NCI-H446 treated with DMSO at 0.1 percent for 48 hours (cell line): Measurements from ENCODE around the gene PLAAT2.
"Not testable (repeated sequence)": the region's sequence is repeated elsewhere in the genome, so short reads cannot be mapped to it uniquely, and the experiment has no call there.

ENCODE experiments used
- DNase-seq: peaks from one replicate; lab custom pipeline; 2025; lab: John Stamatoyannopoulos, UW

PLAAT2 gene

DNA sequence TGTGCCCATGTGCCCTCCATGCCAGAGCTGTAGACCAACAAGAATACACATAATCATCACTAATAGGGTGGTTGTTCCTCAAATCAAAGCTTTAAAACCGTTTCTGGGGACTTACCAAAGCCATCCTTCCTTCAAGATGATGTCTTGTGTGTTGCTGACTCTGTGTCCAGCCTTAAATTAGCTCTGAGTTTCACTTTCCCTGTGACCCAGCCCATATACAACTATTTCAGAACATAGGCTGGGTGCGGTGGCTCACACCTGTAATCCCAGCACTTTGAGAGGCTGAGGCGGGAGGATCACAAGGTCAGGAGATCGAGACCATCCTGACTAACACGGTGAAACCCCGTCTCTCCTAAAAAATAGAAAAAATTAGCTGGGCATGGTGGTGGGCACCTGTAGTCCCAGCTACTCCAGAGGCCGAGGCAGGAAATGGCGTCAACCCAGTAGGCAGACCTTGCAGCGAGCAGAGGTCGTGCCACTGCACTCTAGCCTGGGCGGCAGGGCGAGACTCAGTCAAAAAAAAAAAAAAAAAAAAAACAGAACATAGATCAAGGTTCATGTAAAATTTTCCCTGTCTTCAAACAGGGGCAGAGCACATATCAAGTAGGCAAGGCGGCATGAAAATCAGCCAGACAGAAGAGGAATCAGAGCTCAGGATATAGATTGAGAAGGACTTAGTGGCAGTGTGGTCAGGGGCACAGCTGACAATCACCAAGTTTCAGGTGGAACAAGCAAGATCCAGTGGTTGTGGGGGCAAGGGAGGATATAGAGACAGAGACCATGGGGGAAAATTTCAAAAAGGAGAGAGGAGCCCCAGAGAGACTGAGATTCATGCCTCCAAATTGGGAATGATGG is at the start of gene PLAAT2:
Gene PLAAT2, minus strand, starts transcription at position 179 of the 855 bp plus-strand sequence. Its CDS starts 55 bp downstream, at position 124.
- no peak for DNase-seq

- DNase-seq = no peak
These were observed 49.0 kb upstream of the PLAAT2 start for GRCh38 chr11:63612181-63612580.

- DNase-seq = no peak
These were observed 48.2 kb upstream of the PLAAT2 start for GRCh38 chr11:63611395-63611747.

GRCh38 chr11:63610604-63611394 is 47.6 kb upstream of the PLAAT2 start:
- DNase-seq = no peak

GRCh38 chr11:63609971-63610580 is 46.9 kb upstream of the PLAAT2 start:
- DNase-seq = no peak

GRCh38 chr11:63609536-63609935 is 46.4 kb upstream of the PLAAT2 start:
- no peak for DNase-seq

DNA sequence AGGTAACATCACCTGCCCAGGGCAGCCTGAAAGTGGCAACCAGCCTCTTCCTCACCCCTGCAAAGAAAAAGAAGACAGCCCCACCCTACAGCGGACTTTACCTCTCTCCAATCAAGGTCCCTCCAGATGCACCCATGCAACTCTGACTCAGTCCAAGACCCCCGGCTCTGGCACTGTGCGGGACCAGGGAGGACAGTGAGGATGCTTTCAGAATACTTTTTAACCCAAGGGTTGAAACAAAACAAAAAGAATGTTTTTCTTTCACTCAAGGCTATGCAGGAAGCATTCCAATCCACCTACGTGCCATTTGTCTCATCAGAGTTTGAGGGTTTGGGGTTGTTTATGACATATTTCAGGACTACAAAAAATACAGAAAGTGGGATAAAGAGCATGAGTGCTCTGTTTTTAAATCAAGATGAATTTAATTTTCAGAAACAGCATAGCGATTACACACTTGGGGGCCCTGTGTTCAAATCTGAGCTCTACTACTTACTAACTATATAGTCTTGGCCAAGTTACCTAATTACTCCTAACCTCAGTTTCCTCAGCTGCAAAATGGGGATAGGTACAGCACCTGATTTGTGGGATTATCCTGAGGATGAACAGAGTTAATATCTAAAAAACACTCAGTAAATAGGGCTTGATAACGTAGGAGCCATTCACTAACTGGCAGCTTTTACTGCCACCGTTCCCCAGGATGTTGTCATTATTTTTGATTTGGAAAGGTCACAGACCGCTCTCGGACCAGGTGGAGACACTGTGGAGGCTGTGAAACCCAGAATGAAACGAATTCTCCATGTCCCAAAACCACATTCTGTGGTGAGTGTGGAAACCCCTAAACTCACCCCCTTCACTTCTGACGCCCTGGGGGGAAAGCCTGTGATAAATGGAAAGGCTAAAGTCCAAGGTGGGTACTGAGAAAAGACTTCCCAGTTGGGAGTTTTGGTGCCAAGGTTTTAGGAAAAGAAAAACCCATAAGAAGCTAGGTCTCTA is 45.5 kb upstream of the PLAAT2 start:
- DNase-seq = no peak

DNA sequence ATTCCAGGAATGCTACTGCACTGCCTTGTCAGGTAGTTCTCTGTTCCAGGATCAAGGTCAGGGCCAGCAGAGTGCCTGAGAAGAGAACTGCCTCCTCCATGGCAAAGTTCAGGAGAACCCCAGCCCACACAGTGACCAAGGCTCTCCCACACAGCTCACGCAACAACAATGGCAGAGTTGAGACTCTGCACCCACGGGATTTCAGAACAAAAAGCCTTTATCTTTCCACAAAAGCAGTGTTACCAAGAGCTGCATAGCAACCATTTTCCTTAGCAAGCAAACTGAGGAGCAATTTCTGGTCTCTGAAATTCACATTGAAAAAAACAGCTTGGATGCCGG is 40.0 kb upstream of the PLAAT2 start:
- no peak for DNase-seq

DNA sequence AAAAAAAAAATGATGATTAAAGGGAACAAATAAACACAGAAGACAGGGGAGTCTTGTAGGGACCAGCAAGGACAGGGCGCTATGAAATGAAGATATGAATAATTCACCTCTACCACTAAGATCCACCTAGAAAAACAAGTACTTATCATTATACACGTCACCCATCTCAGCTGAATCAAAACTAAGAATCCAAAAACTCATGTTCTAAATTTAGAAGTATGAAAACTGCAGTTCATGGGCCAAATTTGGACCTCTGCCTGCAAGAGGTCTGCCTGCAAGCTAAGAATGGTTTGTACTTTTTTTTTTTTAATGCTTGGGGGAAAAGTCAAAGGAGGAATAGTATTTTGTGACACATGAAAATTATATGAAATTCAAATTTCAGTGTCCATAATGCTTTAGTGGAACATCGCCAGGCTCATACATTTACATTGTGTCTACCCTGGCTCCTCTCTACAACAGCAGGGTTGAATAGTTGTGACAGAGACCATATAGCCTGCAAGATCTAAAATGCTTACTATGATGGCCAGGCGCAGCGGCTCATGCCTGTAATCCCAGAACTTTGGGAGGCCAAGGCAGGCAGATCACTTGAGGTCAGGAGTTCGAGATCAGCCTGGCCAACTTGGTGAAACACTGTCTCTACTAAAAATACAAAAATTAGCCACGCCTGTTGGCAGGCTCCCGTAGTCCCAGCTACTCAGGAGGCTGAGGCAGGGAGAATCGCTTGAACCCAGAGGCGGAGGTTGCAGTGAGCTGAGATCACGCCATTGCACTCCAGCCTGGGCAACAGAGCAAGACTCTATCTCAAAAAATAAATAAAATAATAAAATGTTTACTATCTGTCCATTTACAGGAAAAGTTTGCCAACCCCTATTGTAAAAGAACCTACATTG is 39.4 kb upstream of the PLAAT2 start:
- not testable (repeated sequence) for DNase-seq

GRCh38 chr11:63599211-63600122 is 36.3 kb upstream of the PLAAT2 start:
- DNase-seq = no peak

DNA sequence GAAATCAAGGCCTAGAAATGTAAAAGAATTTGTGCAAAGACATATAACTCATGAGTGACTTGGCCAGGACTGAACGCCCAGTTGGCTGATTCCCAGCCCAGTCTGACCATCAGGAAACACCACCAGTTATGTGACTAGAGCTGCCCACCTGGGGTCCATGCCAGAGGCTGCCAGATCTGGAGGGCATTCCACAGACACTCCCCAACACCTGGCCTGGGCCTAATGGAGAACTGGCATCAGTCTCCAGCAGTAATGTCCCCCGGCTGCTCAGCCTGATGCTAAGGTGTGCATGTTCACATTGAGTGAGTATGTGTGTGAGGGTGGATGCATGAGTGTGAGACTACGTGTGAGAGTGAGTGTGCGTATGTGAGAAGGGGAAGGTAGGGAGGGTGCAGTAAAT is 35.4 kb upstream of the PLAAT2 start:
- DNase-seq = no peak

DNA sequence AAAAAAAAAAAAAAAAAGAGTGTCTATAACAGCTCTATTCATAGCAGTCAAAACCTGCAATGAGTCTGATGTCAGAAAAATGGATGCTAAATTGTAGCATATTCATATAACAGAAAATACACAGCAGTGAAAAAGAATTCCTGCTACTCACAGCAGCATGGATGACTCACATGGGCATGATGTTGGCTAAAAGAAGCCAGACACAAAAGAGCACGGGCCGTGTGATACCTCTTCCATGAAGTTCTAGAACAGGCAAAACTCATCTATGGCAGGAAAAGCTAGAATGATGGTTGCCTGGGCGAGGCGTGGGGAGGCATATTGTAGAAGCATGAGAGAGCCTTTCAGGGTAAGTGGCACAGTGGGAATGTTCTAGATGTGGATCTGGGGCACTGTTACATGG is 32.1 kb upstream of the PLAAT2 start:
- no peak for DNase-seq

GRCh38 chr11:63592975-63593395 is 29.8 kb upstream of the PLAAT2 start:
- DNase-seq = no peak

DNA sequence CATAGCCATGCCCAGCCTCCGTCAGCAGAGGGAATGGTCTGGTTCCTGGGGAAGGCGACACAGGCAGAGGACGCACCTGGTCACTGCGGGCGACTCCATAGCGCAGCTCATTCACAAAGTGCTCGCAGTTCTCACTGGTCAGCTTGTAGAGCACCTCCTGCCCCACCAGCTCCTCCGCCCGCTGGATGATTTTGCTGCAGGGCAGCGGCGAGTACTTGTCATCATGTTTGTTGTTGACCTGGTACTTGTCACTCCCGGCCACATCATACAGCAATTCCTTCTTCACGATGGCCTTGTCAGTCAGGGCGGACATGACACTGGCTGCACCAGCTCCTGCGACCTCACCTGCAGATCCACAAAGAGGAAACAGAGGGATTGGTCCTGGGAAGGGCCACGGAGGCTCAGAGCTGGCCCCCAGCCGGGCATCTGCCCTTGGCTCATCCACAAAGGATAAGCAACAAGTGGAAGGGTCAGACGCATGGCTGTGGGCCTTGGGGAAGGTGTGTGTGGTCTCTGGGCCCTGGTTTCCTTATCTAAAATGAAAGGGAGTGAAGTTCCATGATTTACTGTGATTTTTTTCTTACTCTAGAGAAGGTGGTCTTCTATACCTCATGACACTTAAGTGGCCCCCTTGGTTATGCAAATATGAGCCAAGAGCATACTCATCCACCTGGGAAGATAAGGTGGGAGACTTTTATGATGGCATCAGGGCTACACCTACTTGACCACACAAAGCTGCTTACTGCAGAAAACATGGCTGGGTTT is 27.0 kb upstream of the PLAAT2 start:
- no peak for DNase-seq

DNA sequence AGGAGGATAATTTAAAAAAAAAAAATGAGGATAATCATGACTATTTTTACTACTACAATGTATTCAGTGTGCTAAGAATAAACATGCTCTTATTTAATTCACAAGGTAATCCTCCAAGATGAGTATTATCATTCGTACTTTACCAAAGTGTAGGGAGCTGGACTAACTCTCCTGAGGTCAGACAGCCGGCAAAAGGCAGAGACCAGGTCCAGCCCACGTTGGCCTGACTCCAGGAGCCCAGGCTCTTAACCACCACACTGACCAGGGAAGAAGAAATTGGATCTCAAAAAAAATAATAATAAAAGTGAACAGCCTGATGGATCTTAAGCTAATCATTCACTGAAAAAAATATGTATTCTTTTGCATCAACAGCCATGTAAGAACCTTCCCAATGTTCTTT is 25.8 kb upstream of the PLAAT2 start:
- no peak for DNase-seq

- DNase-seq = no peak
These were observed 23.4 kb upstream of the PLAAT2 start for GRCh38 chr11:63586451-63587166.

GRCh38 chr11:63583357-63583677 is 20.1 kb upstream of the PLAAT2 start:
- no peak for DNase-seq

DNA sequence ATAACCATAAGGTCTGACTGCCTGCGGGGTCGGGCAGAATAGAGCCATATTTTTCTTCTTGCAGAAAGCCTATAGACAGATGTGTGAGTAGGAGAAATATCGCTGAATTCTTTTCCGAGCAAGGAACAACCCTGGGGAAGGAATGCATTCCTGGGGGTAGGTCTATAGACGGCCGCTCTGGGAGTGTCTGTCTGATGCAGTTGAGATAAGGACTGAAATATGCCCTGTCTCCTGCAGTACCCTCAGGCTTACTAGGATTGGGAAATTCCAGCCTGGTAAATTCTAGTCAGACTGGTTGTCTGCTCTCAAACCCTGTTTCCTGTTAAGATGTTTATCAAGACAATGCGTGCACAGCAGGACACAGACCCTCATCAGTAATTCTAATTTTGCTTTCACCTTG is 18.0 kb upstream of the PLAAT2 start:
- DNase-seq = not testable (repeated sequence)
